ENCODE data around the gene VSTM2L.
"Not testable (repeated sequence)": the region's sequence is repeated elsewhere in the genome, so short reads cannot be mapped to it uniquely, and the experiment has no call there.

Gene VSTM2L

DNA sequence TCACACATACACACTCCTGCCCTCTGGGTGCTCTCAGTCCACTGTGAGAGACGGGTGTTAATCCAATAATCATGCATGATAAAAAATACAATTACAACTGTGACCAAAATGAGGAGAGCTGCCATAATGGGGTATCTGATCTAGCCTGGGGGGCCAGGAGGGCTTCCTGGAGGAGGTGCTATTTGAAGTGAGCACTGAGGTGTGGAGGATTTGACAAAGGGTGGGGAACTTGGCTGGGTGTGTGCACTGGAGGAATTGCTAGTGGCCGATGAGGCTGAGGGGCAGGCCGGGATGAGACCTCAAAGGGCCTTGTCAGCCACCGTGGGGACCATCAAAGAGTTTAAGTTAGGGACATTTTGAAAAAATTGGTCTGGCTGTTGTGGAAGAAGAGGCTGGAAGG is 34.8 kb downstream of the VSTM2L start:
- no peak for DNase-seq (ENCODE audit: low spot score)

- DNase-seq (ENCODE audit: low spot score), result no peak
These were observed 35.3 kb downstream of the VSTM2L start for GRCh38 chr20:37938181-37938750.

- no peak for DNase-seq (ENCODE audit: low spot score)
These were observed 36.0 kb downstream of the VSTM2L start for GRCh38 chr20:37938954-37939353.

DNA sequence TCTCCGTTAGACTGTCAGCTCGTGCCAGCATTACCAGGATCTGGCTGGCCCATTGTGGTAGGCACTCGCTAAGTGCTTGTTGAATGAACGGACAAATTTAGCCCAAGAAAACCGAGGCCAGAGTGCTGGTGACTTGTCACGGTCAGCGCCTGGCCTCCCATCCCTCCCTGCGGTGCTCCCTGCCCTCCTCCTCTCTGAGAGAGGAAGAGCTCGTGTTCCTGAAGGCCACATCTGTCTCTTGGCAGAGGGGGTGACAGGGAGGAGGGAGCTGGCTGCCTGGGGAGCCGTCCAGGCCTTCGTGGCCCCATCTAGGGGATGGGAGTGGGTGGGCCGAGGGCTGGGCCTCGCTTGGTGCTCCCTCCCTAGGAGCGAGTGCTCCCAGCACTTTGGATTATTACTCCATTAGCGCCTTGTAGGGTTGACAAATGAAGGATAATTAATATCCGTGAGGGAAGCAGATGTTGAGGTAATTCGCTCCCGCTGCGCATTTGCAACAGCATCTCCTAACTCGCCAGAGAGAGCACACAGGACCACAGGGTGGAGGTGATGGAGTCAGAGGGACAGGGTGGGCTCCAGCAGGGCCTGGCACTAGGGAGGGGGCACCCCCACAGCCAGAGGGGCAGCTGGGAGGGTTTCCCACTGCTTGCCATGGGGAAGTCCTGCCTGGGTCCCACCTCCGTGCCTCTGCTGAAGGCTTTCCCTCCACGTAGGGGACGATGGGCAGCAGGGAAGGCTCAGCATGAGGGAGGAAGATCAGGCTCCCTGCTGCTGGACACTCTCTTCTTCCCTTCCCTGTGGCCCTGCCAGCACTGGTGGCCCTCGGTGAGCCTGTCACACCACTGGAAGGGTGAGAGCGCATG is 37.0 kb downstream of the VSTM2L start:
- no peak for DNase-seq (ENCODE audit: low spot score)

GRCh38 chr20:37940858-37941257 is 37.9 kb downstream of the VSTM2L start:
- DNase-seq (ENCODE audit: low spot score), result no peak

DNA sequence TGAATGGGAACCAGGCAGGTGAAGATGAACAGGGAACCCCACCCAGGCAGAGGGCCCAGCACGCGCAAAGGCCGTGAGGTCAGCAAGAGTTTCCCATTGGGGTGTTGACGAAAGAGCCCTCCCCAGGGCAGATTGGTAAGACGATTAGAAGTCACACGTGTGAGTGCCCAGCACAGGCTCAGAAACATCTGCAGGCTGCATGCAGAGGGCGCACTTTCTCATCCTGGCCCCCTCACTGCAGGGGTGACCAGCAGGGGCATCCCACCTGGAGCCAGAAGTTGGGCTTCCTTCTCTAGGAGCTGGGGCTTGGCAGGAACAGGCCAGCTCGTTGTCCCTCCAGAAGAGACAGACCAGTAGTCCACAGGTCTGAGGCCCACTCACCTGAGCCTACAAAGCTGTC is 38.4 kb downstream of the VSTM2L start:
- DNase-seq (ENCODE audit: low spot score), result no peak

- no peak for DNase-seq (ENCODE audit: low spot score)
These were observed 39.1 kb downstream of the VSTM2L start for GRCh38 chr20:37941992-37942391.

DNA sequence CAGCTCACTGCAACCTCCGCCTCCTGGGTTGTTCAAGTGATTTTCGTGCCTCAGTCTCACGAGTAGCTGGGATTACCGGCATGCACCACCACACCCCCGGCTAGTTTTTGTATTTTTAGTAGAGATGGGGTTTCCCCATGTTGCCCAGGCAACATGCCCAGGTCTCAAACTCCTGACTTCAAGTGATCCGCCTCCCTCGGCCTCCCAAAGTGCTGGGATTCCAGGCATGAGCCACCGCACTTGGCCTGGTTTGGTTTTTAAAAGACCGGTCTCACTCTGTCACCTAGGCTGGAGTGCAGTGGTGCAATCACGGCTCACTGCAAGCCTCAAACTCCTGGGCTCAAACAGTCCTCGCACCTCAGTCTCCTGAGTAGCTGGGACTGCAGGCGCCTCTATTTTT is 40.1 kb downstream of the VSTM2L start:
- DNase-seq (ENCODE audit: low spot score), result no peak

DNA sequence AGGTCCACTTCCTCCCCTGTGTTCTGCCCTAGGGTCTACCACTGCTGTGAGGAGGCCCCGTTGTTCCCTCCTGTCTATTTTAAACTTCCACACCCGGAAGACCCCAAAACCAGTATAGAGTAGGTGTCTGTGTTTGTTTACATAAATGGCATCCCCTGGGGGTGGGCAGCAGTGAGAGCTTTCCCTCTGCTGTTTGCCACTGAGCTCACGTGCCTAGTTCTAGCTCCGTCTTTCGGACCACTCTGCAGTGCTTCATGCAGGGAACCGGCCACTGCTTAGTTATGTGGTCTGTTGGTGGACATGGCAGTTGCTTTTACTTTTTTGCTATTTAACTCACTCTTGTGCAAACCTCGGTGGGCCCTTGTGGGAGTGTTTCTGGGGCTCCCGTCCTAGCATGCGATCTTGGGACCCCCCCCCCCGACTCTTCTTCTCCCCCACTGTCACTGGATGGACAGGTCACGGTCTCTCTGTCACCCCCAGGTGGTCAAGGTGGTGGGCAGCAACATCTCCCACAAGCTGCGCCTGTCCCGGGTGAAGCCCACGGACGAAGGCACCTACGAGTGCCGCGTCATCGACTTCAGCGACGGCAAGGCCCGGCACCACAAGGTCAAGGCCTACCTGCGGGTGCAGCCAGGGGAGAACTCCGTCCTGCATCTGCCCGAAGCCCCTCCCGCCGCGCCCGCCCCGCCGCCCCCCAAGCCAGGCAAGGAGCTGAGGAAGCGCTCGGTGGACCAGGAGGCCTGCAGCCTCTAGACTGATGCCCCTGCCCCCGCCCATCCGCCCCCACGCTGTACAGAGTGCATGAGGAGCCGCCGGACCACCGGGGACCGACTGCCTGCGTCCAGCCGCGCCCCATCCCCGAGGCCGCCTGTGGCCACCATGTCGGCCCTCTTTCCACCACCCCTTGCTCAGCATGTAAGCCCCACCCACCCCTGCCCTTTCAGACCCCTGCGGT is 40.9 kb downstream of the VSTM2L start:
- DNase-seq (ENCODE audit: low spot score), result no peak

DNA sequence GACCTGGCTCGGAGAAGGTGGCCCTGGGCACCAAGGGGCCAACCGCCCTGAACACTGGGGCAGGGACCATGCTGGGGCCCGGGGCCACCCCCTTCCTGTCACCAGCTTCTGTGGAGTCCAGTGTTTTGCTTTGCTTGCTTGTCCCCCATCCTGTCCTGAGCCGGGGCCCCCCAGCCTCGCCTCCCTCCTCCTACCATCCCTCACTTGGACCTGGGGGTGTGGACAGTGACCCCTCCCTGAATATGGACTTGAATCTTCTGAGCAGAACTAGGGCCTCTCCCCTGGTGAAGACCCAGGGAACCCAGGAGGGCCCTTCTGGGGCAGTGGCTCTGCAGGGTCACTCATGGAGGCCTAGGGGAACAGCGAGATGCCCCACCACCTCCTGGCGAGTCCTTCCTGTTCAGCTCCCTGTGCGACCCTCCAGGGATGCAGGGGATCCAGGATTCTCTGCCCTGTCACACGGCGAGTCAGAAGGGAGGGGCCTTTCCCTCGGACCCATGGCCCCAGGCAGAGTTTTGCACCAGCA is 41.6 kb downstream of the VSTM2L start:
- DNase-seq (ENCODE audit: low spot score), result no peak

DNA sequence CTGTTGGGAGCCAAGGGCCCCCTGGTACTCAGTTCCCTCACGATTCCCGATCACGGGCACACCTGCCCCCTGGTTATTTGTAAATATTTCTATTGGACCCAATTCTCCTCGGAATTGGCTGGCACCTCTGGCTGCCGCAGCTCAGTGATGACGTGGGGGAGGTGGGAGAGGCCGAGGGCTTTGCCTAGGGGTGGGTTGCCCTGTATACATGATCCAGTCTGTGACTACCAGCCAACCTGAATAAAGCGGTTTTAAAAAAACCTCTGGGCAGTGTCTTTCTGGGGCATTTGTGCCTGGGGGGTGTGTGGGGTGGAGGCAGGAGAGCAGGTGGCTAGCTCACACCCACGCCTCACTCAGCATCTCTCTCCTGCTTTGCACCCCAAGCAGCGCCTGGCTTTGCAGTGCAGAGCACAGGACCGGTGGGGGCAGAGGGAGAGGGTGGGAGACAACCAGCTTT is 42.2 kb downstream of the VSTM2L start:
- DNase-seq (ENCODE audit: low spot score), result no peak

- DNase-seq (ENCODE audit: low spot score), result no peak
These were observed 44.0 kb downstream of the VSTM2L start for GRCh38 chr20:37946946-37947345.

- no peak for DNase-seq (ENCODE audit: low spot score)
These were observed 45.0 kb downstream of the VSTM2L start for GRCh38 chr20:37947943-37948342.

GRCh38 chr20:37948956-37949355 is 46.0 kb downstream of the VSTM2L start:
- no peak for DNase-seq (ENCODE audit: low spot score)

DNA sequence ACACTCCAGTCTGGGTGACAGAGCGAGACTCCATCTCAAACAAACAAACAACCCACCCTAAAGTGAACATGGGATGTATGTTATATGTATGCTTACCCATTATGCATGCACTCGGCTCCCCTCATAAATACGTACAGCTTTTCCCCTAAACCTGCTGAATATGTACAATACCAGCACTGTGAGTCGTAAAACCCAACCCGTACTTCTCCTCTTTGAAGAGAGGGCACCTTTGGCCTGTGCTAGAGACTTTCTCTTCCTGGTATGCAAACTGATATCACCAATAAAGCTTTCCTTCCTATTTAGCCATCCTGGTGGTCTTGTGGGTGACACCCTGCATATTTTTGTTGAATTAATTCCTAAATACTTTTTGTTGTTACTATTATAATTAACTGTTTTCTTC is 51.3 kb downstream of the VSTM2L start:
- no peak for DNase-seq (ENCODE audit: low spot score)

DNA sequence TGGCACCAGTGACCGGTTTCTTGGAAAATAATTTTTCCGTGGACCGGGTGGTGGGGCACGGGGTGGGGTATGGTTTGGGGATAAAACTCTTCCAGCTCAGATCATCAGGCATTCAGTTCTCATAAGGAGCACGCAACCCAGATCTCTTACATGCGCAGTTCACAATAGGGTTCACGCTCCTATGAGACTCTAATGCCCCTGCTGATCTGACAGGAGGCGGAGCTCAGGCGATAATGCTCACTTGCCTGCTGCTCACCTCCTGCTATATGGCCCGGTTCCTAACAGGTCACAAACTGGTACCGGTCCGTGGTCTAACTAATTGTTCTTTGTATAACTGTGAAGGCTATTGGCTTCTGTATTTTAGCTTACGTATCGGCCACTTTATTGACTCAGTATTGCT is 51.7 kb downstream of the VSTM2L start:
- DNase-seq (ENCODE audit: low spot score), result no peak

DNA sequence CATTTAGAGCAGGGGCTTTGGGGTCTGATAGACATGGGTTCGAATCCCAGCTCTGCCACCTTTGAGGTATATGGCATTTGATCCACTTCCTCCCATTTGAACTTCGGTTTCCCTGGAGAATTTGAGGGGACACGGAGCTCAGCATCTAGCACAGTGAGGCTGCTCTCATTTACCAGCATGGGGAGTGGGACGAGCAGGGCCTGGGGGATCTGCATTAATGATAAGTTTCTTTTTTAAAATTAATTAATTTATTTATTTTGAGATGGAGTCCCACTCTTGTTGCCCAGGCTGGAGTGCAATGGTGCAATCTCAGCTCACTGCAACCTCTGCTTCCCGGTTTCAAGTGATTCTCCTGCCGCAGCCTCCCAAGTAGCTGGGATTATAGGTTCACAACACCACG is 52.6 kb downstream of the VSTM2L start:
- DNase-seq (ENCODE audit: low spot score), result no peak

- no peak for DNase-seq (ENCODE audit: low spot score)
These were observed 53.2 kb downstream of the VSTM2L start for GRCh38 chr20:37956107-37956585.

GRCh38 chr20:37958856-37959520 is 56.1 kb downstream of the VSTM2L start:
- DNase-seq (ENCODE audit: low spot score), result no peak

DNA sequence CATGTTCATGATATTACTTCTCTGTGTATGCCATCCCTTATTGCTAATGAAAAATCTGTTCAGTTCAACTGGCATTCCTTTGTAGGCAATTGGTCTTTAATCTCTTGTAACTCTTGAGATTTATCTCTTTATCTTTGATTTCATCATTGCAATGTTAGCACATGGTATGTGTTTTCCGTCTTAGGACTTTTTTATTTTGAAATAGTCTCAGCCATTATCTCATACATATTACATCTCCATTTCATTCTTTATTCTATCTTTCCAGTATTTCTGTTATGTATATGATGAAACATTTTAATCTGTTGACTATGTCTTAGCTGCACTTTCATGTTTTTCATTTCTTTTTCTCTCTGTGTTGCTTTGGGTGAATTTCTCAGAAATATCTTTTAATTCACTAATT is 58.1 kb downstream of the VSTM2L start:
- no peak for DNase-seq (ENCODE audit: low spot score)

DNA sequence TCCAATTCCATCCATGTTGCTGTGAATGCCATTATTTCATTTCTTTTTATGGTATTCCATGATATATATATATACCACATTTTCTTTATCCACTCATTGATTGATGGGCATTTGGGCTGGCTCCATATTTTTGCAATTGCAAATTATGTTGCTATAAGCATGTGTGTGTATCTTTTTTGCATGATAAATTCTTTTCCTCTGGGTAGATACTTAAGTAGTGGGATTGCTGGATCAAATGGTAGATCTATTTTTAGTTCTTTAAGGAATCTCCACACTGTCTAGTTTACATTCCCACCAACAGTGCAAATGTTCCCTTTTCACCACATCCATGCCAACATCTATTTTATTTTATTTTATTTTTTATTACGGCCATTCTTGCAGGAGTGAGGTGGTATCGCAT is 60.6 kb downstream of the VSTM2L start:
- not testable (repeated sequence) for DNase-seq (ENCODE audit: low spot score)
